Testis (tissue), 3 donors: ENCODE measurements around the gene ZNF804B. TPM values are rescaled to one million over a fixed set of nuclear protein-coding genes. Genes with fewer than 3 reads are reported as not detected.

Source experiments
- DNase-seq: peaks from one replicate; pipeline ENCODE4 v3.0.0-alpha.2; 2019
- H3K27ac ChIP-seq, 2 donors: fragments of 200-600 bp; sonication (generic); one replicate each; pipeline ENCODE4 v1.5.1; 2019
- H3K27me3 ChIP-seq: fragments of 200-600 bp; sonication (generic); one replicate; pipeline ENCODE4 v1.5.1; 2019
- H3K36me3 ChIP-seq: fragments of 200-600 bp; sonication (generic); one replicate; pipeline ENCODE4 v1.5.1; 2017; ENCODE audit warnings: low read depth; ENCODE audit errors: missing control alignments
- H3K4me1 ChIP-seq: fragments of 200-600 bp; sonication (generic); one replicate; pipeline ENCODE4 v1.5.1; 2019
- H3K4me3 ChIP-seq, 2 donors: fragments of 200-600 bp; sonication (generic); one replicate each; pipeline ENCODE4 v1.5.1; 2017 to 2019
- H3K9me3 ChIP-seq: fragments of 200-600 bp; sonication (generic); one replicate; pipeline ENCODE4 v1.5.1; 2017
- POLR2A ChIP-seq: fragments of 450-650 bp; IDR thresholded peaks from one replicate; pipeline ENCODE4 v1.6.1; 2017; ENCODE audit warnings: antibody characterized with exemption, mild to moderate bottlenecking, moderate library complexity
- WGBS, 2 donors: methylation state at CpG; one replicate each; pipeline ENCODE4 v1.1.5; 2018; 5-methylcytosine and 5-hydroxymethylcytosine counted together
- intact Hi-C: fragments of 100-400 bp; cut with DNase I; formaldehyde crosslinking; loops from one replicate; pipeline ENCODE4 v1.15.1; 2023; ENCODE audit warnings: low total_unique reads
- polyA plus RNA-seq: library from polyadenylated mRNA; stranded (reverse); fragments of 350-450 nt; fragmentation: Illumina TruSeq; extraction: RNeasy Lipid Tissue Mini Kit (QIAGEN cat#74804); gene quantifications from one replicate; pipeline ENCODE4 v1.2.3, GENCODE V29; 2014; ENCODE audit warnings: low read depth, low replicate concordance; ENCODE audit not compliant: insufficient read depth
- total RNA-seq, 2 donors: library from RNA; depleted of rRNA; stranded (reverse); fragments of >200 nt; gene quantifications; one replicate each; pipeline ENCODE4 v1.2.3, GENCODE V29; 2016
- TF ChIP-seq, protein P1 (sequence below), 3 experiments: fragments of 450-650 bp in 2 of 3; fragments of 200-600 bp in 1 of 3; sonication (generic) in 1 of 3; IDR thresholded peaks; one replicate each; pipeline ENCODE4 v1.5.1; 2016 to 2019; ENCODE audit warnings: antibody characterized with exemption in 3 of 3, mild to moderate bottlenecking in 2 of 3, moderate library complexity in 1 of 3

The ZNF804B gene
- total and polyA plus RNA-seq, 3 donors from 2014 or later = 0.39 to 0.43 TPM; not detected in 1

DNA sequence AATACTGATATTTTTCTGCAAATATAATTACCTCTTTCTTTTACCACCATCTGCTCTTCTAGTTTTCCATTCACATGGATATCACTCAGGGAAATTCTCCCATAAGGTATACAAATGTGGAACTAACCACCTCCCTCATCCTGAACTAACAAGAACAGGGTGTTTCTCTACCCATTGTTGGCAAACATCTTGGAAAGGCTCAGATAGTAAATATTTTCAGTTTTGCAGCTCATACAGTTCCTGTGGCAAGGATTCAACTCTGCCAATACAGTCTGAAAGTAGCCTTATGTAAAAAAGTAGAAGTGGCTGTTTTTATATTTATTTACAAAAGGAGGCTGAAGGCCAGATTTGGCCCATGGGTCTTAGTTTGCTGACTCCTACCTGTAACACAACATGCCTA lies 549.0 kb downstream of the ZNF804B start:
- Histone ChIP-seq H3K4me3 (no peak overlapping the region), H3K4me1 (no peaks in the 10 kb centered on the region), H3K27me3 (no peaks in the 10 kb centered on the region), H3K36me3 (no peaks in the 10 kb centered on the region), H3K27ac (no peak overlapping the region), H3K9me3 (no peaks in the 10 kb centered on the region)
- no peak for TF ChIP-seq POLR2A
- TF ChIP-seq, protein P1, sequence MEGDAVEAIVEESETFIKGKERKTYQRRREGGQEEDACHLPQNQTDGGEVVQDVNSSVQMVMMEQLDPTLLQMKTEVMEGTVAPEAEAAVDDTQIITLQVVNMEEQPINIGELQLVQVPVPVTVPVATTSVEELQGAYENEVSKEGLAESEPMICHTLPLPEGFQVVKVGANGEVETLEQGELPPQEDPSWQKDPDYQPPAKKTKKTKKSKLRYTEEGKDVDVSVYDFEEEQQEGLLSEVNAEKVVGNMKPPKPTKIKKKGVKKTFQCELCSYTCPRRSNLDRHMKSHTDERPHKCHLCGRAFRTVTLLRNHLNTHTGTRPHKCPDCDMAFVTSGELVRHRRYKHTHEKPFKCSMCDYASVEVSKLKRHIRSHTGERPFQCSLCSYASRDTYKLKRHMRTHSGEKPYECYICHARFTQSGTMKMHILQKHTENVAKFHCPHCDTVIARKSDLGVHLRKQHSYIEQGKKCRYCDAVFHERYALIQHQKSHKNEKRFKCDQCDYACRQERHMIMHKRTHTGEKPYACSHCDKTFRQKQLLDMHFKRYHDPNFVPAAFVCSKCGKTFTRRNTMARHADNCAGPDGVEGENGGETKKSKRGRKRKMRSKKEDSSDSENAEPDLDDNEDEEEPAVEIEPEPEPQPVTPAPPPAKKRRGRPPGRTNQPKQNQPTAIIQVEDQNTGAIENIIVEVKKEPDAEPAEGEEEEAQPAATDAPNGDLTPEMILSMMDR (IDR thresholded peaks at IDR 0.05) = no peak
- intact Hi-C loops = no loop called here
- no peak for DNase-seq

DNA sequence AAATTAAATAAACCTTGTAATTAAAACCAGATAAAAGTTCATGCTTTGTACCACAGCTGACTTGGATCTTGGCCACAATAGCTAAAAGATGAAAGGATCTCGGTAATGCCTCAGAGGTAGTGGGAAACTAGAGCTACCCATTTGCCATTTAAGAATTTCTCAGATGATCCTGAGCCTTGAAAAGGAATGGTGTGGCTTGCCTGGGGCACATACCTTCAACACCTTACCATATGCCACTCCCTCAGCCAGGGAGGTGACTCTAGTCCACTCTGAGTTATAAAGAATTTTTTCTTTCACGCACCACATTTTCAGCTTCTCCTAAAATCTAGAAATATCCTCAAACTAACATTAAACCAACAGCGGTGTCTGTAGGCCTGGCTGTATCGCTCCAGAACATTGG lies 552.4 kb downstream of the ZNF804B start:
- Histone ChIP-seq H3K27me3 (no peaks in the 10 kb centered on the region), H3K4me1 (no peaks in the 10 kb centered on the region), H3K36me3 (no peaks in the 10 kb centered on the region), H3K27ac (no peak overlapping the region), H3K4me3 (no peak overlapping the region), H3K9me3 (no peaks in the 10 kb centered on the region)
- TF ChIP-seq POLR2A = no peak
- TF ChIP-seq, protein P1 (IDR thresholded peaks at IDR 0.05) = no peak
- WGBS, 2 donors = 86 to 92% methylated on average over 4 of the region's 4 CpGs
- no peak for DNase-seq
- intact Hi-C loops = no loop called here

DNA sequence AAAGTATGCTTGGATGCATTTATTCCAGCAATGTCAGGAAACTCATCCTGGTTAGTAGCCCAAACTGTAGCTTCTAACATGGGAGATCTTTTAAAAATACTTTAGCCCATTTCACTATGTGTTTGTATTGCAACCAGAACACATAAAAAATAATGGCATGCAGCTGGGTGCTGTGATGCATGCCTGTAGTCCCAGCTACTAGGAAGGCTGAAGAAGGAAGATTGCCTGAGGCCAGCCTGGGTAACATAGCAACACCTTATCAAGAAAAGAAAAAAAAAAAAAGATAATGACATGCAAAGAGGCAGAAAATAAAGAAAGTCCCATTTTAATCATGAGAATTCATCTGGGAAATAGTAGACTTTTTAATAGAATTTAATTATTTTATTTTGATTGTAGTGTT lies 553.1 kb downstream of the ZNF804B start:
- TF ChIP-seq, protein P1 (IDR thresholded peaks at IDR 0.05) = no peak
- TF ChIP-seq POLR2A = no peak
- intact Hi-C loops = no loop called here
- DNase-seq = no peak

DNA sequence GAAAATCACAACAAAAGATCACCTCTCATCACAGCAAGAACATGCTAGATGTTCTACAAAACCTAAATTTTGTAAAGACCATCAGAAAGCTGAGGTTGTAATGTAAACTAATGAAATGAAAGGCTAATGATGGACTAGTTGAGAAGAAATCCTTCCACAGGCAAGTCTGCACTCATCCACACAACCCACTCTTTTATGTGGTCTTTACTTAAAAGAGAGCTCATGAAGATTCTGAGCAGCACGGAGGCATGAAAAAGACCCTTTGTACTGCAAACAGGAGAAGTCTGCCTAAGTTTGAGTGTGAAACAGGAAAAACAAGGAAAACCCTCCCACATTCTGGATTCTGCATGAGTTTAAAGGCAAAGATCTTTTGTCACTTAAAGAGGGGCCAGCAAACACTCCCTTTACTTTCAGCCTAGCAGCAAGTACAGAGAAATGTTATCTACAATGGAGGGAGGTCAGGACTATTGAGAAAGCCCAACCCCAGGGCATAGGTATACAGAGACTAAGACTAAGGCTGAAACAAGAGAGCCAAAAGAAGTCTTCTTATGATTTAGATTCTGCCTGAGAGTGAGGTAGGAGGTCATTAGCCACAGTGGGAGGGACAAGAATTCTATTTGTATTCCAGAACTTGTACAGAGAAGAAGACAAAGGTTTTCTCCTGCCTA lies 557.2 kb downstream of the ZNF804B start:
- Histone ChIP-seq H3K27me3 (no peaks in the 10 kb centered on the region), H3K4me1 (no peaks in the 10 kb centered on the region), H3K27ac (no peak overlapping the region), H3K9me3 (no peaks in the 10 kb centered on the region), H3K4me3 (no peak overlapping the region), H3K36me3 (no peaks in the 10 kb centered on the region)
- WGBS, 2 donors = 48 to 62% methylated on average over 1 of the region's 1 CpG
- intact Hi-C loops = no loop called here
- DNase-seq = no peak
- TF ChIP-seq, protein P1 (IDR thresholded peaks at IDR 0.05) = no peak
- no peak for TF ChIP-seq POLR2A

More for the DNA sequence above, 553.1 kb downstream of the ZNF804B start:
- Histone ChIP-seq H3K4me1 (no peaks in the 10 kb centered on the region), H3K36me3 (no peaks in the 10 kb centered on the region), H3K27ac (no peak overlapping the region), H3K4me3 (no peak overlapping the region), H3K9me3 (no peaks in the 10 kb centered on the region), H3K27me3 (no peaks in the 10 kb centered on the region)

DNA sequence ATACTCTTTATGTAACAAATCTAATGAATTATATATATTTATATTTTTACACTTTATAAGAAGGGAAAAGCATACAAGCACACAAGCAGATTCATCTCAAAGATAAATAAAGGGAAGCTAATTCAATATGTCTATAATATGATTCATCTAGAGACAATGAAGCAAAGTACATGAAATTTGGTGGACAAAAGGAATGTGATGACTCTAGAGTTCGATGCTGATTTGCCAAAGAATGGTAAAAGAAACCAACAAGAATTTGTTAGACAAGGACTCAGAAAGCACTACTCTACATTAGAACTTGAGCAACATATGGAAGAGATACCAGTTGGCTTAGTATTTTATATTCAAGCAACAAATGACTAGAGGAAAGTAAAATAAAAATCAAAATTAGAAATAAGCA lies 572.5 kb downstream of the ZNF804B start:
- Histone ChIP-seq H3K36me3 (no peaks in the 10 kb centered on the region), H3K4me3 (no peak overlapping the region), H3K27me3 (no peaks in the 10 kb centered on the region), H3K9me3 (no peaks in the 10 kb centered on the region), H3K4me1 (no peaks in the 10 kb centered on the region), H3K27ac (no peak overlapping the region)
- no peak for TF ChIP-seq POLR2A
- TF ChIP-seq, protein P1 (IDR thresholded peaks at IDR 0.05) = no peak
- no peak for DNase-seq
- intact Hi-C loops = no loop called here
- 84 to 92% methylated on average over 1 of the region's 1 CpG for WGBS, 2 donors
